RWPE1 (cell line): ENCODE data around the gene MRPL34.
A peak's percentile ranks its signal among the peaks of the same experiment; 100 is the strongest.

Source experiments
- CTCF ChIA-PET: fragments of 350-600 bp; sonication (Branson Sonifier 250); formaldehyde crosslinking; extraction: SDS; loops from one replicate; lab custom pipeline; 2021; lab: Yijun Ruan, JAX
- POLR2A ChIA-PET: fragments of 400-600 bp; formaldehyde crosslinking; extraction: SDS; loops from one replicate; lab custom pipeline; 2020; ENCODE audit warnings: antibody characterized with exemption; ENCODE audit not compliant: low non-redundant PET; lab: Yijun Ruan, JAX
- DNase-seq: peaks from one replicate; pipeline ENCODE4 v3.0.0; 2012; ENCODE audit warnings: low spot score
- H3K27ac ChIP-seq: fragments of 450-650 bp; 2 replicates; pipeline ENCODE4 v1.5.1; 2017
- CTCF ChIP-seq: fragments of 450-650 bp; conservative IDR thresholded peaks from 2 replicates; pipeline ENCODE4 v1.5.1; 2017; ENCODE audit warnings: low read depth, mild to moderate bottlenecking

The MRPL34 gene

GRCh38 chr19:17331045-17331558 is 25.4 kb downstream of the MRPL34 start:
- DNase-seq, result no peak
- no peak for TF ChIP-seq CTCF
- ChIA-PET POLR2A (no interaction called here), CTCF (interaction anchor here (0.5 to 0.7 kb wide), 2 partner anchors 59 to 194 kb away, joined by 3 read pairs; no protein-coding TSS in a partner anchor)
- peak overlapping the region; percentile 20 for H3K27ac ChIP-seq

GRCh38 chr19:17332360-17332676 is 26.6 kb downstream of the MRPL34 start:
- peak overlapping the region; percentile 98 for H3K27ac ChIP-seq
- DNase-seq, result no peak
- TF ChIP-seq CTCF, result no peak
- ChIA-PET CTCF (interaction anchor here (1.2 kb wide), 1 partner anchor 27 kb away, joined by 3 read pairs; the partner anchor contains the start of gene MRPL34), POLR2A (interaction anchor here (0.6 kb wide), 1 partner anchor 13 kb away, joined by 3 read pairs; no protein-coding TSS in a partner anchor)

GRCh38 chr19:17332677-17333581 is 27.3 kb downstream of the MRPL34 start:
- peak overlapping the region; percentile 98 for H3K27ac ChIP-seq
- POLR2A ChIA-PET, result interaction anchor here (0.6 kb wide), 1 partner anchor 12 kb away, joined by 3 read pairs; no protein-coding TSS in a partner anchor
- TF ChIP-seq CTCF, result no peak
- CTCF ChIA-PET, result interaction anchor here (0.8 to 2.2 kb wide), 5 partner anchors 28 to 53 kb away, joined by 3 to 8 read pairs (median 4); partner anchors contain the start of genes ABHD8 and MRPL34
- peak; percentile 43 for DNase-seq

GRCh38 chr19:17333611-17334413 is 28.1 kb downstream of the MRPL34 start:
- DNase-seq, result peak; percentile 73
- ChIA-PET POLR2A (no interaction called here), CTCF (interaction anchor here (0.6 to 2.2 kb wide), 5 partner anchors 31 to 147 kb away, joined by 3 to 8 read pairs (median 4); partner anchors contain the start of gene ABHD8)
- TF ChIP-seq CTCF, result no peak
- peak overlapping the region; percentile 98 for H3K27ac ChIP-seq

- ChIA-PET POLR2A (no interaction called here), CTCF (interaction anchor here (0.6 to 2.2 kb wide), 4 partner anchors 29 to 148 kb away, joined by 3 to 9 read pairs (median 6); no protein-coding TSS in a partner anchor)
- DNase-seq, result peak; percentile 91
- H3K27ac ChIP-seq, result peak within 1 kb of the TSS; percentile 98
- TF ChIP-seq CTCF, result no peak
These were observed 29.0 kb downstream of the MRPL34 start, which contains the start of gene ANO8 for GRCh38 chr19:17334414-17335409. ANO8 (minus strand) TSS chr19:17334855; CDS start chr19:17334670, 185 bp downstream.
